Right lobe of liver (tissue), 6 donors: ENCODE results near the gene REV3L. TPM values are rescaled to one million over a fixed set of nuclear protein-coding genes. Genes with fewer than 3 reads are reported as not detected.

Source experiments
- ATAC-seq, 4 donors: fragments of 200-7000 bp; cut with Tn5 transposase; one replicate each; pipeline ENCODE4 v1.9.1; 2020; ENCODE audit warnings: mild to moderate bottlenecking in 4 of 4, moderate library complexity in 4 of 4
- DNase-seq, 3 donors: peaks; one replicate each; pipeline ENCODE4 v3.0.0-alpha.2; 2020
- H3K27ac ChIP-seq, 3 donors: fragments of 200-600 bp; one replicate each; pipeline ENCODE4 v1.8.0; 2022
- H3K27me3 ChIP-seq, 2 donors: fragments of 200-600 bp; one replicate each; pipeline ENCODE4 v1.8.0; 2022
- H3K36me3 ChIP-seq, 4 donors: fragments of 200-600 bp; sonication (generic) in 1 of 4; one replicate each; pipeline versions ENCODE4 v1.5.1 to v1.8.0; 2017 to 2022; ENCODE audit warnings: control low read depth in 1 of 4
- H3K4me1 ChIP-seq, 4 donors: fragments of 200-600 bp; sonication (generic) in 1 of 4; one replicate each; pipeline versions ENCODE4 v1.5.1 to v1.8.0; 2017 to 2022; ENCODE audit warnings: control low read depth in 1 of 4
- H3K4me3 ChIP-seq, 3 donors: fragments of 200-600 bp; one replicate each; pipeline ENCODE4 v1.8.0; 2022
- H3K9me3 ChIP-seq, 4 donors: fragments of 200-600 bp; sonication (generic) in 1 of 4; one replicate each; pipeline versions ENCODE4 v1.5.1 to v1.8.0; 2017 to 2022; ENCODE audit warnings: control low read depth in 1 of 4
- POLR2A ChIP-seq: fragments of 450-650 bp; IDR thresholded peaks from one replicate; pipeline ENCODE4 v1.6.1; 2017; ENCODE audit warnings: antibody characterized with exemption, mild to moderate bottlenecking
- WGBS: methylation state at CpG from one replicate; pipeline ENCODE4 v1.1.6; 2018; ENCODE audit warnings: low coverage, low lambda C conversion rate; ENCODE audit not compliant: insufficient coverage; ENCODE audit errors: missing lambda C conversion rate; 5-methylcytosine and 5-hydroxymethylcytosine counted together
- intact Hi-C, 2 donors: fragments of 100-400 bp; cut with DNase I; formaldehyde crosslinking; loops; one replicate each; pipeline versions ENCODE4 v1.11.2 to v1.14.1; 2022
- total RNA-seq, 6 experiments: library from RNA; depleted of rRNA in 2 of 6; stranded (reverse); fragments of >200 nt in 2 of 6; fragmentation: NEBNext Ultra II Directional in 3 of 6; extraction: Animal tissue kit (Norgen Biotek cat#: 25700) in 3 of 6; gene quantifications; one replicate each; pipeline versions ENCODE4 v1.1.0 to v1.2.4, GENCODE V29; 2016 to 2023
- TF ChIP-seq, protein P1 (sequence below), 4 donors: fragments of 200-600 bp in 3 of 4; fragments of 450-650 bp in 1 of 4; IDR thresholded peaks; one replicate each; pipeline versions ENCODE4 v1.5.1 to v1.8.0; 2016 to 2022; ENCODE audit warnings: antibody characterized with exemption in 4 of 4, mild to moderate bottlenecking in 2 of 4
- donor health status: DM: no; HTN: yes; CAD: no.
- donor health status: DM: no; HTN: no; CAD: no.
- donor health status: DM: no; HTN: no; CAD: no.
- donor health status: DM: no; HTN: yes; CAD: no.
- donor health status: DM: no; HTN: yes; CAD: no.

REV3L gene
- total RNA-seq, 6 experiments from 2014 or later, result 9.3 to 21.4 (median 12.5) TPM

DNA sequence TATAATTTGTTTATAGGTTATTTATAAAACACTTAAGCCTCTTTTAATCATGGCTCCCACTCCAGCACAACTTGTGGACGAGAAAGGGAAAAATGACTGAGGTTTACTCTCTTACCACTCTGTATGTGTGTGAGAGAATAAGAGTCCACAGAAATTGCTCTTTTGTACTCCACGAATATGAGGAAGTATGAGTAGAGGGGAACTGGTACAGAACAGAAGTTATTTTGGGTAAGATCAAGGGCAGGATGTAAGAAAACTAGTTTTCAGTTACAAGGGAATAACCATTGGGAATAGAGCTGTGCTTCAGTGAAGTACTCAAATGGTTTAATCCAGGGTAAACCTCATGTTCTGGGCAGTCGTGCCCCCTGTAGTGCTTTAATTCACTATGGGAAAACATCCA is 72.6 kb downstream of the REV3L start:
- H3K4me3 ChIP-seq, result no peak overlapping the region
- H3K4me1 ChIP-seq, result no peaks in the 10 kb centered on the region
- ATAC-seq (peak in 3 of 4 donors; percentile 36 to 58 (median 44)), DNase-seq (no peak)
- intact Hi-C loops, result no loop called here
- H3K27ac ChIP-seq, result no peak overlapping the region
- H3K27me3 ChIP-seq, result no peaks in the 10 kb centered on the region
- H3K9me3 ChIP-seq, result no peaks in the 10 kb centered on the region
- 71% methylated on average over 3 of the region's 3 CpGs for WGBS
- no peaks in the 10 kb centered on the region for H3K36me3 ChIP-seq
- TF ChIP-seq, protein P1, sequence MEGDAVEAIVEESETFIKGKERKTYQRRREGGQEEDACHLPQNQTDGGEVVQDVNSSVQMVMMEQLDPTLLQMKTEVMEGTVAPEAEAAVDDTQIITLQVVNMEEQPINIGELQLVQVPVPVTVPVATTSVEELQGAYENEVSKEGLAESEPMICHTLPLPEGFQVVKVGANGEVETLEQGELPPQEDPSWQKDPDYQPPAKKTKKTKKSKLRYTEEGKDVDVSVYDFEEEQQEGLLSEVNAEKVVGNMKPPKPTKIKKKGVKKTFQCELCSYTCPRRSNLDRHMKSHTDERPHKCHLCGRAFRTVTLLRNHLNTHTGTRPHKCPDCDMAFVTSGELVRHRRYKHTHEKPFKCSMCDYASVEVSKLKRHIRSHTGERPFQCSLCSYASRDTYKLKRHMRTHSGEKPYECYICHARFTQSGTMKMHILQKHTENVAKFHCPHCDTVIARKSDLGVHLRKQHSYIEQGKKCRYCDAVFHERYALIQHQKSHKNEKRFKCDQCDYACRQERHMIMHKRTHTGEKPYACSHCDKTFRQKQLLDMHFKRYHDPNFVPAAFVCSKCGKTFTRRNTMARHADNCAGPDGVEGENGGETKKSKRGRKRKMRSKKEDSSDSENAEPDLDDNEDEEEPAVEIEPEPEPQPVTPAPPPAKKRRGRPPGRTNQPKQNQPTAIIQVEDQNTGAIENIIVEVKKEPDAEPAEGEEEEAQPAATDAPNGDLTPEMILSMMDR (IDR thresholded peaks at IDR 0.05), result no peak

DNA sequence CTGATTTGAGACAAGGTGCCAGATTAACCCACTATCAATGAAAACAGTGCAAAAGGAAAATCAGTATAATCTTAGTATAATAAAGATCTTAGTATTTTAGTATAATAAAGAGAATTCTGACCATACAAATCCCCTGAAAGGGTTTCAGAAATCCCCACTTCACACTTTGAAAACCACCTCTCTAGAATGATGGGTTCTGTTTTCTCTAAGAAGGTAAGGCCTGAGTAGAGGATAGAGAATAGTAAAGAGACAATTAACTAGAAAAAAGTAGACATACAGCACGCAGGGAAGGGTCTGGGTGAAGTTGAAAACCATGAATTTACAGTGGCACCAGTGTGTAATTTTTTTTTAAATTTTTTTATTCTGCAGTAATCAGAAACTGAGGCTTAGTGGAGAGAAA is 73.6 kb downstream of the REV3L start:
- TF ChIP-seq, protein P1 (IDR thresholded peaks at IDR 0.05), result no peak
- TF ChIP-seq POLR2A, result no peak
- 81% methylated on average over 1 of the region's 1 CpG for WGBS
- Histone ChIP-seq H3K4me1 (no peaks in the 10 kb centered on the region), H3K4me3 (no peak overlapping the region), H3K9me3 (no peaks in the 10 kb centered on the region), H3K36me3 (no peaks in the 10 kb centered on the region), H3K27me3 (no peaks in the 10 kb centered on the region), H3K27ac (no peak overlapping the region)
- no peak for DNase-seq
- ATAC-seq, result no peak
- intact Hi-C loops, result no loop called here

DNA sequence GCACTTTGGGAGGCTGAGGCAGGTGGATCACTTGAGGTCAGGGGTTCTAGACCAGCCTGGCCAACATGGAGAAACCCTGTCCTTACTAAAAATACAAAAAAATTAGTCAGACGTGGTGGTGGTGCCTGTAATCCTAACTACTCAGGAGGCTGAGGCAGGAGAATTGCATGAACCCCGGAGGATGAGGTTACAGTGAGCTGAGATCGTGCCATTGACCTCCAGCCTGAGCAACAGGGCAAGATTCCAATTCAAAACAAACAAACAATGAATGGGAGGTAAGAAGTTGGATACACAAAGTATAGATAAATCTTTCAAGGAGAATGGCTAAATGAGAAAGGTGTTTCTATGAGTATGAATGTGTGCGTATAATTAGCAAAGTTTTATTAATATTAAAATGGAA is 75.3 kb downstream of the REV3L start:
- TF ChIP-seq, protein P1 (IDR thresholded peaks at IDR 0.05), result no peak
- TF ChIP-seq POLR2A, result no peak
- ATAC-seq, result peak in 3 of 4 donors; percentile 19 to 85 (median 52)

DNA sequence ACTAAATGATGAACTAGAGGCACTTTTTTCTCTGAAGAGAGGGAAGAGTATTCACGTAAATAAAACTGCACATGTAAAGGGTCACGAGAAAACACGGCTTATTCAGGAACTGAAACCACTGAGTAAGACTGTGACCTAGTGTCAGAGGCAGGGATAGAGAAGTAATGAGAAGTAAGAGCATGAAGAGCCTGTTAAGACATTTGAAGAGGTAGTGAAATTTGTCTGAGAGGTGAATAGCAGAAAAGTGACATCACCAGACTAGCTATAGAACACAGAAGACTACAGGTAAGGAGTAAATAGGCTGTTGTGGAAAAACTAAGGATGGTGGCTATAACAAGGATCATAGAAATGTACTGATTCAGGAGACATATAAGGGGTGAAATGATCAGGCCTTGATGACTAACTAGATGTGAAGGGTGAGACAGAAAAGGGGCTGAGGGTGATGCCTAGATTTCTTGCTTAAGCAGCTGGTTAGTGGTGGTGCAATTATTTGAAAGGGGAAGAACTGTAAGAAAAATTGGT is 76.8 kb downstream of the REV3L start:
- no peaks in the 10 kb centered on the region for H3K9me3 ChIP-seq
- WGBS, result 56% methylated on average over 3 of the region's 3 CpGs
- intact Hi-C loops, result no loop called here
- no peak overlapping the region for H3K4me3 ChIP-seq
- peak; percentile 35 to 72 (median 62) for ATAC-seq
- no peaks in the 10 kb centered on the region for H3K27me3 ChIP-seq
- DNase-seq, result no peak
- peaks cover 0 to 3% (median 0%) of the 10 kb centered on the region in 4 donors for H3K36me3 ChIP-seq
- peak overlapping the region in 1 of 3 donors; percentile 12 for H3K27ac ChIP-seq
- H3K4me1 ChIP-seq, result no peaks in the 10 kb centered on the region
- TF ChIP-seq POLR2A, result no peak
- TF ChIP-seq, protein P1 (IDR thresholded peaks at IDR 0.05), result no peak

More for the DNA sequence above, 75.3 kb downstream of the REV3L start:
- Histone ChIP-seq H3K9me3 (no peaks in the 10 kb centered on the region), H3K4me3 (no peak overlapping the region), H3K27ac (no peak overlapping the region), H3K4me1 (no peaks in the 10 kb centered on the region), H3K36me3 (peaks cover 0 to 3% (median 0%) of the 10 kb centered on the region in 4 donors), H3K27me3 (no peaks in the 10 kb centered on the region)
- intact Hi-C loops, result no loop called here
- 49% methylated on average over 4 of the region's 4 CpGs for WGBS
- DNase-seq, result peak in 1 of 3 donors; percentile 49
